SK-N-MC (cell line): Measurements from ENCODE around the gene UBE4A.

Experiments used
- EZH2 ChIP-seq: fragments of 200-600 bp; sonication (generic); IDR thresholded peaks from one replicate; pipeline ENCODE4 v1.6.1; 2017; ENCODE audit warnings: antibody characterized with exemption
- FOXP2 ChIP-seq: optimal IDR thresholded peaks from 2 replicates; pipeline ENCODE3; 2011; ENCODE audit warnings: mild to moderate bottlenecking, moderate library complexity; ENCODE audit not compliant: insufficient read depth; ENCODE audit errors: extremely low read length, control extremely low read depth

DNA sequence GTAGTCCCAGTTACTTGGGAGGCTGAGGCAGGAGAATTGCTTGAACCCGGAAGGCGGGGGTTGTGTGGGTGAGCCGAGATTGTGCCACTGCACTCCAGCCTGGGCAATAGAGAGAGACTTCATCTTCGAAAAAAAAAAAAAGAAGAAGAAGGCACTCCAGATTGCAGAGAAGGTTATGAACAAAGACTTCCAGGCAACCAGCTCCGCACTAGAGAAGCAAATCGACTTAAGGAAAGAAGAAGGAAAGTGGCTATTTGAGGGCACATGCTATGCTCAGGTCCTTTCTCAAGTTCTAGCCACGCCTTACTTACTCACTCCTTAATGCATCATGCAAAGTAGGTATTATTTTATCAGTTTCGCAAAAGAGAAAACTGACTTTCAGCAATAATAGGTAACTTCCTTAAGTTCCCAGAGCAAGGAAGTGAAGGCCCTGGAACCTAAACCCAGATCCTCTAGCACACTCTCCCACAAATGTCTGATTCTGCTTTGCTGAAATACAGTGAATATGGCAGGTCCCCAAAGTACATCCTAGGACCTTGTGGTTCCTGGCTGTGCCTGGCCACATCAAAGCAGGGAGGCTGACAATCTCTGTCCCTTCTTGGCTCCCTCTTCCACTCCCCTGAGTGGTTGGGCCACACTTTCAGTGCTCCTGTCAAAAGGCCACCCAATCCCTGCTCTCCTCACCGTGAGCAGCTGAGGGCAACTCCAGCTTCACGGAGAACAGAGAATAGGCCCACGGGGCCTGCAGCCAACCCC, 40.6 kb upstream of the UBE4A start:
- TF ChIP-seq EZH2 (no peak), FOXP2 (no peak)
